Tibial nerve (tissue), 4 donors: ENCODE results near the gene KRT13. TPM values are rescaled to one million over a fixed set of nuclear protein-coding genes. Genes with fewer than 3 reads are reported as not detected.

Experiments
- DNase-seq, 2 donors: peaks; one replicate each; pipeline ENCODE4 v3.0.0-alpha.2; 2019; ENCODE audit warnings: low spot score in 2 of 2
- H3K27ac ChIP-seq, 4 donors: fragments of 200-600 bp; sonication (generic) in 3 of 4; one replicate each; pipeline ENCODE4 v1.5.1; 2017 to 2019; ENCODE audit warnings: mild to moderate bottlenecking in 1 of 4
- H3K27me3 ChIP-seq, 2 donors: fragments of 200-600 bp; sonication (generic) in 1 of 2; one replicate each; pipeline versions ENCODE4 v1.5.1 to v1.6.0; 2017 to 2019
- H3K36me3 ChIP-seq, 3 donors: fragments of 200-600 bp; sonication (generic); one replicate each; pipeline ENCODE4 v1.5.1; 2018 to 2019
- H3K4me1 ChIP-seq, 4 donors: fragments of 200-600 bp; sonication (generic) in 3 of 4; one replicate each; pipeline ENCODE4 v1.5.1; 2017 to 2019
- H3K4me3 ChIP-seq, 4 donors: fragments of 200-600 bp; sonication (generic) in 3 of 4; one replicate each; pipeline ENCODE4 v1.5.1; 2017 to 2019; ENCODE audit warnings: mild to moderate bottlenecking in 1 of 4, moderate library complexity in 1 of 4
- H3K9me3 ChIP-seq, 4 donors: fragments of 200-600 bp; sonication (generic) in 3 of 4; one replicate each; pipeline ENCODE4 v1.5.1; 2017 to 2019
- EP300 ChIP-seq, 2 donors: sonication (generic); formaldehyde crosslinking; IDR thresholded peaks; one replicate each; pipeline ENCODE4 v1.6.1; 2017; ENCODE audit warnings: antibody characterized with exemption in 2 of 2, mild to moderate bottlenecking in 1 of 2
- POLR2A ChIP-seq, 2 donors: fragments of 450-650 bp; IDR thresholded peaks; one replicate each; pipeline ENCODE4 v1.6.1; 2017; ENCODE audit warnings: antibody characterized with exemption in 2 of 2, mild to moderate bottlenecking in 2 of 2, moderate library complexity in 2 of 2
- WGBS, 2 donors: methylation state at CpG; one replicate each; pipeline ENCODE4 v1.1.5; 2018; 5-methylcytosine and 5-hydroxymethylcytosine counted together
- total RNA-seq, 4 donors: library from RNA; depleted of rRNA; stranded (reverse); fragments of >200 nt; gene quantifications; one replicate each; pipeline ENCODE4 v1.1.0, GENCODE V29; 2016
- TF ChIP-seq, protein P1 (sequence below), 5 experiments: fragments of 200-600 bp in 3 of 5; fragments of 450-650 bp in 2 of 5; sonication (generic) in 3 of 5; IDR thresholded peaks; one replicate each; pipeline ENCODE4 v1.5.1; 2016 to 2019; ENCODE audit warnings: antibody characterized with exemption in 5 of 5, mild to moderate bottlenecking in 3 of 5, moderate library complexity in 2 of 5

KRT13 gene
- total RNA-seq, 4 donors from 2014 or later = 0.42 TPM; not detected in 3

DNA sequence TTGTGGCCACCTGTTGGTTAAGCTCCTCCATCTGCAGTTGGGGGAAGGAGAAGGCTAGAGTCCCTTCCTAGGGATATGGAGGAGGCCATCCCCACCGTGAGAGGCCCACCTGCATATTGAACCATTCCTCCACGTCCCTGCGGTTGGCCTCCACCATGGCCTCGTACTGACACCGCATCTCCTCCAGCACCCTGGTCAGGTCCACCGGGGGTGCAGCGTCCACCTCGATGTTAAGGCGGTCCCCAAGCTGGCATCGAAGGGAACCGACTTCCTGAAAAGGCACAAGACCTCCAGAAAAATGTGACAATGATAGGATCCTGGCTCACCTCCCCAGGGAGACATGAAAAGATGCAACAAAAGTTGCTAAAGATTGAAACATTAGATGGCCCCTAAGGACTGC is 41.2 kb downstream of the KRT13 start:
- H3K36me3 ChIP-seq = no peaks in the 10 kb centered on the region
- DNase-seq = no peak
- WGBS, 2 donors = 88 to 90% methylated on average over 11 of the region's 11 CpGs
- no peaks in the 10 kb centered on the region for H3K27me3 ChIP-seq
- no peak for TF ChIP-seq POLR2A (IDR thresholded peaks at IDR 0.05)
- TF ChIP-seq, protein P1, sequence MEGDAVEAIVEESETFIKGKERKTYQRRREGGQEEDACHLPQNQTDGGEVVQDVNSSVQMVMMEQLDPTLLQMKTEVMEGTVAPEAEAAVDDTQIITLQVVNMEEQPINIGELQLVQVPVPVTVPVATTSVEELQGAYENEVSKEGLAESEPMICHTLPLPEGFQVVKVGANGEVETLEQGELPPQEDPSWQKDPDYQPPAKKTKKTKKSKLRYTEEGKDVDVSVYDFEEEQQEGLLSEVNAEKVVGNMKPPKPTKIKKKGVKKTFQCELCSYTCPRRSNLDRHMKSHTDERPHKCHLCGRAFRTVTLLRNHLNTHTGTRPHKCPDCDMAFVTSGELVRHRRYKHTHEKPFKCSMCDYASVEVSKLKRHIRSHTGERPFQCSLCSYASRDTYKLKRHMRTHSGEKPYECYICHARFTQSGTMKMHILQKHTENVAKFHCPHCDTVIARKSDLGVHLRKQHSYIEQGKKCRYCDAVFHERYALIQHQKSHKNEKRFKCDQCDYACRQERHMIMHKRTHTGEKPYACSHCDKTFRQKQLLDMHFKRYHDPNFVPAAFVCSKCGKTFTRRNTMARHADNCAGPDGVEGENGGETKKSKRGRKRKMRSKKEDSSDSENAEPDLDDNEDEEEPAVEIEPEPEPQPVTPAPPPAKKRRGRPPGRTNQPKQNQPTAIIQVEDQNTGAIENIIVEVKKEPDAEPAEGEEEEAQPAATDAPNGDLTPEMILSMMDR (IDR thresholded peaks at IDR 0.05) = no peak
- no peak for TF ChIP-seq EP300 (IDR thresholded peaks at IDR 0.05)
- no peak overlapping the region for H3K27ac ChIP-seq
- H3K4me1 ChIP-seq = no peaks in the 10 kb centered on the region
- H3K4me3 ChIP-seq = no peak overlapping the region
- H3K9me3 ChIP-seq = peaks cover 0 to 13% (median 0%) of the 10 kb centered on the region in 4 donors

DNA sequence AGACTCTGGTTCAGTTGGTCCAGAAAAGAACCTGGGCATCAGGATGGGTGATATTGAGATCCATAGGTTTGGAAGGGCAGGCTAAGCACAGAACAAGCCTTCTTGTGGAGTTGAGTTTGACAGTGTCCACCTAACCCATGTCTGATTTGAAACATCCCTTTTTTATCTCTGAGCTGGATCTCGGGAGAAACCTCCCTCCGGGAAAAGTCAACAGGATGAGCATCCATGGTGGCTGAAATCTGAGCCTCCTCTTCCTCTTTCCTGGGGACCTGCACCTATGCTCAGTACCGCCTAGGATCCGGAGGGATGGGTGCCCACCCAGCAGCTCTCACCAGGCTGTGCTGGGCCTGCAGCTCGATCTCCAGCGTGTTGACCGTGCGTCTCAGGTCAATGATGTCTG is 41.7 kb downstream of the KRT13 start:
- TF ChIP-seq POLR2A (IDR thresholded peaks at IDR 0.05) = no peak
- TF ChIP-seq, protein P1 (IDR thresholded peaks at IDR 0.05) = no peak
- TF ChIP-seq EP300 (IDR thresholded peaks at IDR 0.05) = no peak
- no peaks in the 10 kb centered on the region for H3K36me3 ChIP-seq
- no peak overlapping the region for H3K4me3 ChIP-seq
- H3K4me1 ChIP-seq = no peaks in the 10 kb centered on the region
- peaks cover 0 to 10% (median 0%) of the 10 kb centered on the region in 4 donors for H3K9me3 ChIP-seq
- H3K27ac ChIP-seq = no peak overlapping the region
- WGBS, 2 donors = 94 to 97% methylated on average over 8 of the region's 8 CpGs
- H3K27me3 ChIP-seq = no peaks in the 10 kb centered on the region
- DNase-seq = no peak

DNA sequence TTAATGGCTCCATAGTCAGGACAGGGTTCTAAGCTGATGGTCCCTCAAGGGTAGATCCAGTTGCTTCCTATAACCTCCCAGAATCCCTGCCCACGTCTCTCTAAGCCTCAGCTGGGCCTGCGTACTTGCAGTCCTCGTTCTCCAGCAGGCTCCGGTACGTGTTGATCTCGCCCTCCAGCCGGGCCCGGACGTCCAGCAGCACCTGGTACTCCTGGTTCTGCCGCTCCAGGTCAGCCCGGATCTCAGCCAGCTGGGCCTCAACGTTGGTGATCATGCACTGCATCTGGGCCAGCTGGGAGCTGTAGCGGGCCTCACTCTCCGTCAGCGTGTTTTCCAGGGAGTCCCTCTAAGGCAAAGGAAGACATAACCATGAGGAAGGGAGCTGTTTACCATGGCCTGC is 42.7 kb downstream of the KRT13 start:
- 77 to 85% methylated on average over 14 to 15 of the region's 15 CpGs for WGBS, 2 donors

DNA sequence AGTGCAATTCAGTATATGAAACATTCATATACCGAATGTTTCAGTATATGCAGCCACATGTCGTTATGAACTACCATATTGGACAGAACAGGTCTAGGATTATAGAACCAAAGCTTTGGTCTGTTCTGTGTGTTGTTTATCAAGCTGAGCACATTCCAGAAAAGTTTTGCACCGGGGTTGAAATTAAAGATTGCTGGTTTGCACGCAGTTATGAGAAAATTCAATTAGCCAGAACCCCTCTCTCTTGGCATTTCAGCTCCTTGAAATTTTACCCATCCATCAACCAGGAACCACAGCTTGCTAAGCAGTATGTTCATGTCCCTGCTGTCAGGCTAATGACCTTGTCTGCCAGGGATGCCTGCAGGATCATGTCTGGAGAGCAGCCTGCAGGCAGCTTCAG is 47.7 kb downstream of the KRT13 start:
- Histone ChIP-seq H3K36me3 (no peaks in the 10 kb centered on the region), H3K4me3 (no peak overlapping the region), H3K4me1 (no peaks in the 10 kb centered on the region), H3K27ac (no peak overlapping the region), H3K27me3 (no peaks in the 10 kb centered on the region), H3K9me3 (no peaks in the 10 kb centered on the region)
- no peak for TF ChIP-seq POLR2A (IDR thresholded peaks at IDR 0.05)
- DNase-seq = no peak
- WGBS, 2 donors = 79 to 82% methylated on average over 4 of the region's 4 CpGs

More for the DNA sequence above, 42.7 kb downstream of the KRT13 start:
- H3K27me3 ChIP-seq = no peaks in the 10 kb centered on the region
- no peaks in the 10 kb centered on the region for H3K36me3 ChIP-seq
- H3K4me3 ChIP-seq = no peak overlapping the region
- DNase-seq = no peak
- TF ChIP-seq POLR2A (IDR thresholded peaks at IDR 0.05) (no peak), EP300 (IDR thresholded peaks at IDR 0.05) (no peak)
- H3K9me3 ChIP-seq = peaks cover 0 to 3% (median 0%) of the 10 kb centered on the region in 4 donors
- H3K4me1 ChIP-seq = no peaks in the 10 kb centered on the region
- H3K27ac ChIP-seq = no peak overlapping the region

DNA sequence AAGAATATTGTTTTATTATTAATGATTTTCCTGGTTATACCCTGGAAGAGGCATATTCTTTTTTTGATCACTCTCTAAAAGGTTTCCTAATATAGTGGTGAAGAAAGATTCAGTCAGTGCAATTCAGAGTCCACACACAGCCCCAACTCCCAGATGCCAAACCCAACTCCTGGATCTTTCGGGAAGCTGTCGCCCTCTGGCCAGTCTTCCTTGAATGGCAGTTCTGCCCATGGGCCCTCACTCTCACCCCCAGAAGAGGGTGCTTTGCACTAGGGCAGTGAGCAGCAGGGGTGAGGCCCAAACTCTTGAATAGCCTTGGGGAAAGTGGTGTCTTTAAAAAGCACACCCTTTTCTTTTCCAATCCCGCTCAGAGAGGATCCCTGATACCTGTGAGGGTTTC is 49.2 kb downstream of the KRT13 start:
- Histone ChIP-seq H3K9me3 (peaks cover 0 to 12% (median 0%) of the 10 kb centered on the region in 4 donors), H3K36me3 (no peaks in the 10 kb centered on the region), H3K4me1 (no peaks in the 10 kb centered on the region), H3K4me3 (no peak overlapping the region), H3K27me3 (no peaks in the 10 kb centered on the region), H3K27ac (no peak overlapping the region)
- TF ChIP-seq POLR2A (IDR thresholded peaks at IDR 0.05) (no peak), EP300 (IDR thresholded peaks at IDR 0.05) (no peak)
- TF ChIP-seq, protein P1 (IDR thresholded peaks at IDR 0.05) = no peak
- 76 to 81% methylated on average over 3 of the region's 3 CpGs for WGBS, 2 donors
- DNase-seq = no peak

DNA sequence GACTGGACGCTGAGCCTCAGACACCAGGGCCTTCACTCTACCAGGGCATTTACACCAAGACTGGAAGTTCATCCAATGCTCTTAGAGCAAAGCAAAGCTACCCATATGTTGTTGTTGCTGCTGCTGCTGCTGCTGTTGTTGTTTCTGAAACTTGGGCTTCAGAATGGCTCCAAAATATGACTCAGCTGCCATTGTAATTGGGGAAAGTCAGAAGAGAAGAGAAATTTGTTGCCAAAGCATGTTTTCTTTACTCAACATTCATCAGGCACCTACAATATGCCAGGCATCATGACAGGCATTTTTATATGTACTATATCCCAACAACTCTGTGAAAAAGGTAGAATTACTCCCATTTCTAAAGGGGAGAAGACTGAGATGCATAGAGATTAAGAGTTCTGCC is 50.2 kb downstream of the KRT13 start:
- H3K27ac ChIP-seq = no peak overlapping the region
- no peaks in the 10 kb centered on the region for H3K36me3 ChIP-seq
- WGBS, 2 donors = 100% methylated on average over 1 of the region's 1 CpG
- no peak for DNase-seq
- peaks cover 0 to 12% (median 0%) of the 10 kb centered on the region in 4 donors for H3K9me3 ChIP-seq
- H3K27me3 ChIP-seq = no peaks in the 10 kb centered on the region
- TF ChIP-seq EP300 (IDR thresholded peaks at IDR 0.05) (no peak), POLR2A (IDR thresholded peaks at IDR 0.05) (no peak)
- TF ChIP-seq, protein P1 (IDR thresholded peaks at IDR 0.05) = no peak
- no peak overlapping the region for H3K4me3 ChIP-seq
- no peaks in the 10 kb centered on the region for H3K4me1 ChIP-seq
